CD4-positive, alpha-beta T cell treated with Interleukin-1 beta for 1 hour (primary cell): ENCODE data around the gene ADAMTSL4.

Experiments
- DNase-seq, 2 donors: peaks; one replicate each; pipeline ENCODE4 v3.0.0-alpha.2; 2020 to 2022

The ADAMTSL4 gene

DNA sequence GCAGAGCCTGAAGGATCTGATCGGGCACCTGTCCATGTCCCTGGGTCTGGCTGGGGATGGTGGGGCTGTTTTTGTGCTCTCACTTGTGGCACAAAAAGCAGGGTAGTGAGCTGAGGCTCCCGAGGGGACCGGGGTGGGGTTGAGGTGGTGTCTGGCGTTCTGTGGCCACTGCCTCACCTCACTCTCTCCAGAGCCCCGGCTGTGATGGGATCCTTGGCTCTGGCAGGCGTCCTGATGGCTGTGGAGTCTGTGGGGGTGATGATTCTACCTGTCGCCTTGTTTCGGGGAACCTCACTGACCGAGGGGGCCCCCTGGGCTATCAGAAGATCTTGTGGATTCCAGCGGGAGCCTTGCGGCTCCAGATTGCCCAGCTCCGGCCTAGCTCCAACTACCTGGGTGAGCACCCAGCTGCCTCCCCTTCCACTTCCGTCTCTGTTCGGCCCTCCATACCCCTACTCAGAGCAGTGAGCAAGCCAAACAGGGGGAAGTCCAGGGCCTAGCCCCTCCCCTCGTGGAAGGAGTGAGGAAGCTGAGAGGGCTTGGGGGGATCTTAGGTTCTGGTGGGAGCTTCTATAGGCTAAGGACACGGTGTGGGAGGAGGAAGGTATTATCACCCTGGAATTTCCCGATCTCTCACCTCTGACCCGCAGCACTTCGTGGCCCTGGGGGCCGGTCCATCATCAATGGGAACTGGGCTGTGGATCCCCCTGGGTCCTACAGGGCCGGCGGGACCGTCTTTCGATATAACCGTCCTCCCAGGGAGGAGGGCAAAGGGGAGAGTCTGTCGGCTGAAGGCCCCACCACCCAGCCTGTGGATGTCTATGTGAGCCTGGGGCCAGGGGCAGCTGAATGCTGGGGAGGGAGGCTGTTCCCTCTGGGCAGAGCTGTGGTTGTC is 7.0 kb downstream of the ADAMTSL4 start:
- no peak for DNase-seq

DNA sequence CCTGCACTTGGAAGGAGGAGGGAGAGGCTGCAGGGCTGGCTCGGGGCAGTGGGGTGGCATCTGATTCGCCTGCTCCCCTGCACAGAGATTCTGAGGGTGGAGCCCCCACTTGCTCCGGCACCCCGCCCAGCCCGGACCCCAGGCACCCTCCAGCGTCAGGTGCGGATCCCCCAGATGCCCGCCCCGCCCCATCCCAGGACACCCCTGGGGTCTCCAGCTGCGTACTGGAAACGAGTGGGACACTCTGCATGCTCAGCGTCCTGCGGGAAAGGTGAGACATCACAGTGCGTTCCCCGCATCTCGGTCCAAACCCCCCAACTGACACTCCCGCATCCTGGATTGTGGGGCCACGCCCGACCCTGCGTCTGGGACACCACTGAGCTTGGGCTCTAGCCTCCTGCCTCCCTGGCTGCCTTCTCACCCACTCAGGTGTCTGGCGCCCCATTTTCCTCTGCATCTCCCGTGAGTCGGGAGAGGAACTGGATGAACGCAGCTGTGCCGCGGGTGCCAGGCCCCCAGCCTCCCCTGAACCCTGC is 7.9 kb downstream of the ADAMTSL4 start:
- DNase-seq, result no peak

DNA sequence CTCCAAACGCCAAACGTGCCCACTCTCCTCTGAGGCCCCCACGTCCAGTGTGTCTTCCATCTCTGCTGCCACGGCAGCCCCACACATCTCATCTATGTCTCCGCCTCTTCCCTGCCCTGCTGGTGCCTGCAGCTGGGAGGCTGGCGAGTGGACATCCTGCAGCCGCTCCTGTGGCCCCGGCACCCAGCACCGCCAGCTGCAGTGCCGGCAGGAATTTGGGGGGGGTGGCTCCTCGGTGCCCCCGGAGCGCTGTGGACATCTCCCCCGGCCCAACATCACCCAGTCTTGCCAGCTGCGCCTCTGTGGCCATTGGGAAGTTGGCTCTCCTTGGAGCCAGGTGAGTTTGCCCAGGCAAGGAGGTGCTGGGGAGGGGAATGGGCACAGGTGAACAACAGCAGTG is 8.6 kb downstream of the ADAMTSL4 start:
- no peak for DNase-seq

DNA sequence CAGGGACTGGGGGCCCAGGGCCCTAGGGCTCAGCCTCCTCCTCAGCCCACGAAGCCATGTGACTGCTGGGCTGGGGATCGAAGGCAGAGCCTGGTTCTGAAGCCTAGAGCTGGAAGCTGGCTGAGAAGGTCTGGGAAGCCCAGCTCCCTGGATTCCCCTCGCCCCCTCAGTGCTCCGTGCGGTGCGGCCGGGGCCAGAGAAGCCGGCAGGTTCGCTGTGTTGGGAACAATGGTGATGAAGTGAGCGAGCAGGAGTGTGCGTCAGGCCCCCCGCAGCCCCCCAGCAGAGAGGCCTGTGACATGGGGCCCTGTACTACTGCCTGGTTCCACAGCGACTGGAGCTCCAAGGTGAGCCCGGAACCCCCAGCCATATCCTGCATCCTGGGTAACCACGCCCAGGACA is 9.1 kb downstream of the ADAMTSL4 start:
- DNase-seq, result no peak

DNA sequence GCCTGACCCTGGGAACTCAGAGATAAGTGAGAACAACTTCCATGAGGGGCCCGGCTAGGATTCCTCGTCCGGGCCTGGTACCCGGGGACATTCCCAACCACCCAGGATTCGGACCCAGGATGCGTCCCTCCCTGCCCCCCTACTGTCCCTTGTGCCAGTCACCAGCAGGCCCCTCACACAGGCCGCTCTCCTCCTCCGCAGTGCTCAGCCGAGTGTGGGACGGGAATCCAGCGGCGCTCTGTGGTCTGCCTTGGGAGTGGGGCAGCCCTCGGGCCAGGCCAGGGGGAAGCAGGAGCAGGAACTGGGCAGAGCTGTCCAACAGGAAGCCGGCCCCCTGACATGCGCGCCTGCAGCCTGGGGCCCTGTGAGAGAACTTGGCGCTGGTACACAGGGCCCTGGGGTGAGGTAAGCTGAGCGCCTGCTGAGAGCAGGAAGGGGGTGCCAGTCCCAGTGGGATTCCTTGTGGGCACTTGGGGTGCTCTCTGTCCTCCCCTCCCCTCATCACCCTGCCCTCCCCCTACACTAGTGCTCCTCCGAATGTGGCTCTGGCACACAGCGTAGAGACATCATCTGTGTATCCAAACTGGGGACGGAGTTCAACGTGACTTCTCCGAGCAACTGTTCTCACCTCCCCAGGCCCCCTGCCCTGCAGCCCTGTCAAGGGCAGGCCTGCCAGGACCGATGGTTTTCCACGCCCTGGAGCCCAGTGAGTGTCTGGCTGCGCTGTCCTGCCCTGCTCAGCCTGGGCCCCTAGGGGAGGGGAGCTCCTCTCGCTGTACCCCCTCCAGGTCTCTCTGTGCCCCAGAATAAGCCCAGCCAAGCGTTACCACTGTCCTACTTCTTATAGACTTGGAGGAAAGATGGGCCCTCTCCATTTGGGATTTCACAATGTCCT is 9.8 kb downstream of the ADAMTSL4 start:
- no peak for DNase-seq

DNA sequence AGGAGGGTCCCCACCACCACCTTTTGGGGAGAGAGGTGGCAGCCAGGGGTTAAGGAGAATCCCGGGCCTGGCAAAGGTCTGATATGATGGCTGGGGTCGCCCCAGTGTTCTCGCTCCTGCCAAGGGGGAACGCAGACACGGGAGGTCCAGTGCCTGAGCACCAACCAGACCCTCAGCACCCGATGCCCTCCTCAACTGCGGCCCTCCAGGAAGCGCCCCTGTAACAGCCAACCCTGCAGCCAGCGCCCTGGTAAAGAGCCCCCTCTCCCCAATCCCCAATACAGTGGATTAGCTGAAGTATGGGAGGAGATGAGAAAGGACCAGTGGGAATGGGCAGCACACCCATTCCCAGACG is 10.4 kb downstream of the ADAMTSL4 start:
- DNase-seq, result no peak

DNA sequence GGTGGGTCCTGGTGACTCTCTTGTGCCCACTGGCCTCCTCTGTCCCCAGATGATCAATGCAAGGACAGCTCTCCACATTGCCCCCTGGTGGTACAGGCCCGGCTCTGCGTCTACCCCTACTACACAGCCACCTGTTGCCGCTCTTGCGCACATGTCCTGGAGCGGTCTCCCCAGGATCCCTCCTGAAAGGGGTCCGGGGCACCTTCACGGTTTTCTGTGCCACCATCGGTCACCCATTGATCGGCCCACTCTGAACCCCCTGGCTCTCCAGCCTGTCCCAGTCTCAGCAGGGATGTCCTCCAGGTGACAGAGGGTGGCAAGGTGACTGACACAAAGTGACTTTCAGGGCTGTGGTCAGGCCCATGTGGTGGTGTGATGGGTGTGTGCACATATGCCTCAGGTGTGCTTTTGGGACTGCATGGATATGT is 10.8 kb downstream of the ADAMTSL4 start:
- peak; percentile 75 to 78 for DNase-seq

DNA sequence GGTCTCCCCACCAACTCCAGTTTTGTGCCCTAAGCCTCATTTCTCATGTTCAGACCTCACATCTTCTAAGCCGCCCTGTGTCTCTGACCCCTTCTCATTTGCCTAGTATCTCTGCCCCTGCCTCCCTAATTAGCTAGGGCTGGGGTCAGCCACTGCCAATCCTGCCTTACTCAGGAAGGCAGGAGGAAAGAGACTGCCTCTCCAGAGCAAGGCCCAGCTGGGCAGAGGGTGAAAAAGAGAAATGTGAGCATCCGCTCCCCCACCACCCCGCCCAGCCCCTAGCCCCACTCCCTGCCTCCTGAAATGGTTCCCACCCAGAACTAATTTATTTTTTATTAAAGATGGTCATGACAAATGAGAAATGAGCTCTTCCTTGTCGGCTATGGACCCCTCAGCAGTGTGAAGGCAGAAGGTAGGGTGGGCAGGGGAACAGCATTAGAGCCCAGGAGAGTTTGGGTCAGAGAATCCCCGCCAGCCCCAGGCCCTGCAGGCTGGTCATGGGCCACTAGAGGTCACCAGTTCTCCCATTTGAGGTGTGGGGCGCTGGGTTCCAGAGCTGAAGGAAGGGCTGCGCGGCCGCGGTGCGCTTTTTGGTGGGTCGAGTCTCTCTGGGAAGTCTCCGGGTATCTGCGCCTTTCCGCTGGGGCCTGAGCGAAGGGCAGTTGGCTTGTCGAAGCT is 11.5 kb downstream of the ADAMTSL4 start:
- peak; percentile 84 to 85 for DNase-seq

DNA sequence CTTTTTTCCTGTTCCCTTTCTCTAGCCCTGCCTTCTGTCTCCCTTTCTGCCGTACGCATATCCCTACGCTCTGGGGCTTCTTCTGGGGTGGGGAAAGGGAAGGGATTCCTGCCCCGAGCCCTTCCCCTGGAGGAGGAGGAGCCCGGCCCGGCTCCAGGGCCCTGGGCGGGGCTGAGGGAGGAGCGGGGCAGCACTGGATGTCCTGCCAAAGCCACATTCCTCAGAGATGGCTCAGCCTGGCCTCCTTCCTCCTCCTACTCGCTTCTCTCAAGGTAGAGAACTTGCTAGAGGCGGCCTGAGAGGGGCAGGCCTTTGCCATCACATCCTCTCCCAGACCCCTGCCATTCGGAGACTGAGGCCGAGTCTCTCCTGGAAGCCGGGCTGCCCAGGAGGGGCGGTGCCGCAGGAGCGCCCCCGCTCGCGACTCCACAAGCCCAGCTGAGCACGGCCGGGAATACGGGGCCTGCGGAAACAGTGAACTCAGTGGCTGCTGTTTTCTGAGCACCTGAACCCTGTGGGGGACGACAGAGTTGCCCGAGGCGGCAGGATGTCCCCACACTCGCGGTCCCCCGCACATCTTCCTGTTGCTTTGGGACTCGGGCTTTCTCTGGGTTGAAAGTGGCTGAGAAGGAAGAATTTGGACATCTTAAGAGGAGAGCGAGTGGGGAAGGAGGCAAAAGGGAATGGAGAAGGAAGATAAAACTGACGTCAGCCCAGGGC is 12.2 kb downstream of the ADAMTSL4 start:
- peak; percentile 64 to 72 for DNase-seq

DNA sequence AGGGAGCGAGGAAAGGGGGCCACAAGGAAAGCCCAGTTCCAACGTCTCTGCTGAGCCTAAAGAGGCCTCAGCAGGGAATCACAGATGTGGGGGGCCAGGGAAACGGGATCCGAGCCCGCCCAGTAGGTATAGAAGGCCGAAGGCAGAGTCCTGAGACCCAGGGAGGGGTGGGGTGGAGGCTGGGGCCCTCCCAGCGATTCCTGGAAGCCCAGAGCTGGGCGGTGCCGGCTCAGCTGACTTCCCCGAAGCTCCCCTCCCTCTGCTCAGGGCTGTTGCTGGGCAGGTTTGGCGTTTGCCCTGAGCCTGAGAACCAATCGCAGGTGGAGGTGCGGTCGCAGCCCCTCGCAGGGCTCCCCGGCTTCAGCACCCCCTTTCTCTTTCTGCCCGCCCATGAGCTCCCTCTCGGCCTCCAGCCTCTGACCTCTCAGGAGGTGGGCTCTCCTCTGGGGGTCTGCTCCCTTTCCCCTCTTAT is 12.8 kb downstream of the ADAMTSL4 start:
- DNase-seq, result peak; percentile 85 to 90

DNA sequence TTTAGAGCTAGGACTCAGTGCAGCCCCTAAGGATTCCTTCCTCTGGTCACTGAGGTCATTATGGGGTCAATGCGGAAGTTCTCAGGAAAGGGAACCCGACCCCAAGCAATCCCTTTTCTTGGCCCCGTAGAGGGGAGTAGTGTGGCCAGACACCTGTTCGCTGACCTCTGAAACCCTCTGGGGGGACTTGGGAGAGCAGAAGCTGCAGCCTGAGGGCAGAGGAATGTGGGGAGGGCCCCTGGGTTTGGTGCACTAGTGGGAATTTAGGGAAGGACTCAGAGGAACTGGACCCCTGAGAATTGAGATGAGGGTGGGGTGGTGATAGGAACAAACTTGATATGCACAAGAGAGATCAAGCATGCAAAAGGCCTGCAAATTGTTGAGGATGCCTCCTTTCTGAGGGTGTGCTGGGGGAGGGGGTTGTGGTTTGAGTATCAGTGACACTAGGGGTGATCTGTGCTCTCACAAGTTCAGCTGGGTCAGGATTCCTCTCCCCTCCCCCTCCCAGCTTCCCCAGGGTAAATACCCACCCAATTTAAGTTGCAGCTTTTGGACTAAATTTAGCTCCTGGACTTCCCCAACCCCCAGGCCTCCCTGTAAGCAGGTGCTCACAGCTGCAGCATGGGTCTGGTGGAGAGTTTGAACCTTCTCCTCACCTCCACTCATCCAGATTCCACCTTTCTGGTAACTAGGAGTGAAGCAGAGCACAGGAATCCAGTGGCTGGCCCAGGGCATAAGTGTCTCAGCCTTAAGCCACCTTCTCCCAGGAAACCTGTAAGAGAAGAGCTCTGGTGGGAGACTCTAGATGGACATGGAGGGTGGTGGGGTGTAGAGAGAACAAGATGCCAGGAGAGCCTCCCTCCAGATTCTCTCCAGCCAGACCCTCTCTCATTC is 13.5 kb downstream of the ADAMTSL4 start:
- peak; percentile 83 to 91 for DNase-seq

DNA sequence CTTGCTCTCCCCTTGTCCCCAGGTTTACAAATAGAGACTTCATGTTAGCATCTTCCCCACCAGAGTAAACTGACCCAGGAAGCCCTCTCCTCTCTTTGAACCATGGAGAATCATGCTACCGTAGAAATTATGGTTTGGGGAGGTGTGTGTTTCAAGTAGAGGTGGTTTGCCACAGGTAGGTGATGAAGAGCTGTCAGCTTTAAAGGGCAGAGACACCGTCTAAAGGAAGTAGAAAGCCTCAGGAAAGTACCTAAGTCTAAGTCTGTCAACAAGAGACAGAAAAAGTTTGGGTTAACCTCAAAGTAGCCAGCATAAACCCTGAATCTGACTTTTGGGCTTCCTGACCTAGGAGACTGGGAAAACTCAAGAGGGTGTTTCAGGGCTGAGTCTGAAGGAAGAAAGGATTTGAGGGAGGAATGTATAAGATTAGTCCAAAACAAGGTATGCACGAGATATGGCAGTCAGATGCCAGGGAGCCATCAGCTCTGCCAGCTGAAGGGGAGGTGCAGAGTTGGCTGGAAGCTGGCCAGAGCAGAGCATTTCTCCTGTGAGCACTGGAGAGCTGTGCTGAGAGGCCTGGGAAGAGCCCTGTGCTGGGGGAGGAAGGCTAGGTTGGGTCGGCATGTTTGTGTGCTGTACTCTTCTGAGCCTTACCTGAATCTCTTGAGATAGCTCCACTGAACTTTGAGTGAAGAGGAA is 14.3 kb downstream of the ADAMTSL4 start:
- DNase-seq, result peak; percentile 66 to 80

DNA sequence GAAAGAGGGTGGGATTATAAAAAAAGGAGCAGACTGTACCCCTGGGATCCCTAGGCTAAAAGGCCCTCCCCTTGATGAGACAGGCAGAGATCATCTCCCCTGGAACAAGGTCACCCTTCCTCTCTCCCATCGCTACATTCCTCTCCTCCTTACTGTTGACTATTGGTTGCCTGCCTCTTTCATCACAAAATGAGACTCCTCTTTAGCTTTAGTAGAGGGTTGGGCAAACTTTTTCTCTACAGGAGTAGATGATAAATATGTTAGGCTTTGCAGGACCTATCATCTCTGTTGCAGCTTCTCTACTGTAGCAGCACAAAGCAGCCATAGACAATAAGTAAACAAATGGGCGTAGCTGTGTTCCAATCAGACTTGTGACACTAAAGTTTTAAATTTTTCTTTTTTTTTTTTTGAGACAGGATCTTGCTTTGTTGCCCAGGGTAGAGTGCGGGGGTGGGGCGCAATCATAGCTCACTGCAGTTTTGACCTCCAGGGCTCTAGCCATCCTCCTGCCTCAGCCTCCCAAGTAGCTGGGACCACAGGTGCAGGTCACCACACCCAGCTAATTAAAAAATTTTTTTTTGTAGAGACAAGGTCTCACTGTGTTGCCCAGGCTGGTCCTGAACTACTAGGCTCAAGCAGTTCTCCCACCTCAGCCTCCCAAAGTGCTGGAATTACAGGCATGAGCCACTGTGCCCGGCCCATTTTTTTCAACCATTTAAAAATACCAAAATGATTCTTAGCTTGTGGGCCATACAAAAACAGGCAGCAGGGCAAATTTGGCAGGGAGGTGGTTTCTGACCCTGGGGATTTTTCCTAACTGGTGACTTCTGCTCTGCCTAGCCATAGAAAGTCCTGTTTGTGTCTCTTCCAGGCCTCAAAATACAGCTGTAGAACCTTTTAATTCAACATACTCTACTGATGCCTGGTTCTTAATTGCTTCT is 15.1 kb downstream of the ADAMTSL4 start:
- DNase-seq, result peak; percentile 42 to 44

DNA sequence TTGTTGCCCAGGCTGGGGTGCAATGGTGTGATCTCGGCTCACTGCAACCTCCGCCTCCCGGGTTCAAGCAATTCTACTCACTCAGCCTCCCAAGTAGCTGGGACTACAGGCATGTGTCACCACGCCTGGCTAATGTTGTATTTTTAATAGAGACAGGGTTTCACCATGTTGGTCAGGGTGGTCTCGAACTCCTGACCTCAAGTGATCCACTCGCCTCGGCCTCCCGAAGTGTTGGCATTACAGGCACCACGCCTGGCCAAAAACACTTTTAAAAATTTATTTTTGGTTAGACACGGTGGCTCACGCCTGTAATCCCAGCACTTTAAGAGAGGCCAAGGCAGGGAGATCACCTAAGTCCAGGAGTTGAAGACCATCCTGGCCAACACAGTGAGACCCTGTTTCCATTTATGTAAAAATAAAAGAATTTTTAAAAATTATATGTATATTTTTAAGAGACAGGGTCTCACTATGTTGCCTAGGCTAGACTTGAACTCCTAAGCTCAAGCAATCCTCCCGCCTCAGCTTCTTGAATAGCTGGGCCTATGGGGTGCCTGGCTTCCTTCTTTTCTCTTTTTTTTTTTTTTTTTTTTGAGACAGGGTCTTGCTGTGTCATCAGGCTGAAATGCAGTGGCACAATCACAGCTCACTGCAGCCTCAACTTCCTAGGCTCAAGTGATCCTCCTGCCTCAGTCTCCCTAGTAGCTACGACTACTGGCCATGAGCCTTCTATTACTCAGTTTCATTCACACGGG is 16.2 kb downstream of the ADAMTSL4 start:
- peak in 1 of 2 donors; percentile 13 for DNase-seq

DNA sequence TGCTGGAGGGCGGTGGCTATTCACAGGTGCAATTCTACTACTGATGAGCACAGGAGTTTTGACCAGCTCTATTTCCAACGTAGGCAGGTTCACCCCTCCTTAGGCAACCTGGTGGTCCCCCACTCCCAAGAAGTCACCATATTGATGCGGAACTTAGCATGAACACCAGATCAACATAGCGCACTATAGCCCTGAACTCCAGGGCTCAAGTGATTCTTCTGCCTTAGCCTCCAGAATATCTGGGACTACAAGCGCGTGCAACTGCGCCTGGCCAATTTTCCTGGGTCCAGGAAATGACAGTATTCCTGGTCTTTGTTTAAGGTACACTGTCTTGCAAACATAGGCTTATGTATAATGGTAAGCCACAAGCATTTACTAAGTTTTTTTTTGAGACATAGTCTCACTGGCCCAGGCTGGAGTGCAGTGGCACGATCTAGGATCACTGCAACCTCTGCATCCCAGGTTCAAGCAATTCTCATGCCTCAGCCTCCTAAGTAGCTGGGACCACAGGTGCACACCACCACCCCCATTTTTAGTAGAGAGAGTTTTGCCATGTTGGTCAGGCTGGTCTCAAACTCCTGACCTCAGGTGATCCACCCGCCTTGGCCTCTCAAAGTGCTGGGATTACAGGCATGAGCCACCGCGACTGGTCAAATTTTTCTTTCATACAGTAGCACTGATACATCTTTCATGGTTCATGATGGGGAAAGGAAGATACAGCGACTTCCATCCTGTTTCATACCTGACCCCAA is 17.6 kb downstream of the ADAMTSL4 start:
- peak in 1 of 2 donors; percentile 22 for DNase-seq

DNA sequence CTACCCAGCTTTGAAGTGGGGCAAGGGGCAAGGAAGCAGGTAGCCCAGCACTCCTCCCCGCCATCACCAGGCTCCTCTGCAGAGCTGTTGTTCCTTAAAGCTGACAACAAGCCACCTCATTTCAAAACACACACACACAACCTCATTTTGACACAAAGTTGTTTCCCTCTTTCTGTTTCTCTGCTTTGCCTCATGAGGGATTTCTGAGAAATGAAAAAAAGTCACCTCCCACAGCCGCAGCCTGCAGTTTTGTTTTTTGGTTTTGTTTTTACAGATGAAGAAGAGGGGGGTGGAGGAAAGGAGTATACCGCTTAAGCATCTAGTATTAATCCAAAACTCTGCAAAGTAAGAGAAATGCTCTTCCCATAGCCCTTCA is 18.1 kb downstream of the ADAMTSL4 start:
- DNase-seq, result peak; percentile 69 to 81

DNA sequence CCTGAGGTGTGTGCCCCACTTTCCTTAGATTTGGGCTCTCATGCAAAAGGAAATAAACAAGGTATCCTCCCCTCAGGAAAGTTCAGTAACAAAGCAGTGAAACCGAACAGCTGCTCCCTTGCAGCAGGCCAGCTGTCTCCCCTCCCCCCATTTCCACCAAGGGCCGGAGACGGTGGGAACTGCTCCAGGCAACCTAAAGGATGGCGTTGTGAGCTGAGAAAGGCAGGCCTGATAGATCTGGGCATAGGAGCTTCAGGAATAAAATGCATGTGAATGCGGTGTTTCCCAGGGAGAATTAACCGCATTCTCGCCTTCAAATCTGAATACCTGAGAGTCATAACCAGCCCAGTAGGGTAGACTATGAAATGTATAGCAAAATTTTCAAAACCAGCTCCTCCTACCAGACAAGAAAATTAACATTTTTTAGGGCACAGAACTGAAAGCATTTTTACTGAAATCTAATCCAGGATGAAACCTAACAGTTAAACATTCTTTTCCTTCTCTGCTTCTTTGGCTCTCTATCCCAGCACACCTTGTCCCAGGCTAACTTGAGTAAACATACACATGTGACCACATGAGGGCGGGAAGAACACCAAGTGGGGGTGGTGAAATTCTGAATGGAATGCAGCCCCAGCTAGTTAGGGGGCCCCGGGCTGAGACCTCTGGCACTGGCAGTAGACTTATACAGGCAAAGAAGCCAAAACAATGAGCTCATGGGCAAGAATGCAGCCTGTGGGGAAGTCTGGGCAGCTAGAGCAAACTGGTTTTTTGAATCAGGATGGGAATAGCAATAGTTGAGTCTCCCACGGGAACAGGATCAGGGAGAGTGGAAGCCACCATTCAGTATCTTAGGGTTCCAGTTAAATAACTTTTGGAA is 18.7 kb downstream of the ADAMTSL4 start:
- peak; percentile 56 to 61 for DNase-seq
